IPS-18c (cell line): ENCODE data around the gene TMEM120A.

ENCODE experiments used
- H3K4me3 ChIP-seq: 2 replicates; pipeline ENCODE4 v1.7.0; 2013; ENCODE audit warnings: low read depth, mild to moderate bottlenecking, low read length, moderate library complexity; ENCODE audit not compliant: insufficient read depth
- H3K9me3 ChIP-seq: one replicate; pipeline ENCODE4 v1.6.1; 2013; ENCODE audit warnings: mild to moderate bottlenecking, low read length, moderate library complexity; ENCODE audit not compliant: control insufficient read depth, insufficient read depth

TMEM120A gene

DNA sequence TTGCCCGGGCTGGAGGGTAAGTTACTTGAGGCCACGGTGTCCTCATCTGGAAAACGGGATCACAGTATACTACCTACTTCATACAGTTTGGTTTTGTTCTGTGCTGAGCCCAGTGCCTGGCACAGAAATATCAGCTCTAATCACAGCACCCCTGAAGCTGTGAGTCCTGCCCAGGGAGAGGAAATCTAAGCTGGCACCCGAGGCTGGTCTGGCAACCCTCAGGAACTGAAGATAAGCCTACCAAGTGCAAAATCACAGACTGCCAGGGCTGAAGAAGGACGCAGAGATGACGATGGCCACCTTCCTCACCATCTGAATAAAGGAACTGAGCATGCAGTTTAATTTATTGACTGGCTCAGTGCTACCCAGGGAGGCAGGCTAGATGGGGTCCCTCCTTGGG lies 7.7 kb upstream of the TMEM120A start:
- no peak overlapping the region for H3K4me3 ChIP-seq
- H3K9me3 ChIP-seq, result no peaks in the 10 kb centered on the region

DNA sequence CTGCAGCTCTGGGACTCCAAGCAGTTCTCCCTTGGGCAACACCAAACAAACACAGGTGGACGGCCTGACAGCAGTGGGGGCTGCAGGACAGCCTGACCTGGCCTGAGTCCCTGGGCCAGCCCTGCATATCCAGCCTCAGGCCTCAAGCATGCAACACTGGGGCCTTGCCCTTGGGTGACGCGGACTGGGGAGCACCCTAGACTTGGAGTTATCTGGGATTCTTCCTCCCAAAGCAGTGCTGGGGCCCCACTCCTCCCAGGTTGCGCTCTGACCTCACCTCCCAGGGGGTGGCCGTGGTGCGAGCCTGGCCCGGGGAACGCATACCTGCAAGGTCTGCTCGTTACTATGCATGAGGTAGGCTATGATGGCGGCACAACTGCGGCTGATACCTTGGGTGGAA lies 6.2 kb upstream of the TMEM120A start:
- no peak overlapping the region for H3K4me3 ChIP-seq
- H3K9me3 ChIP-seq, result no peaks in the 10 kb centered on the region

DNA sequence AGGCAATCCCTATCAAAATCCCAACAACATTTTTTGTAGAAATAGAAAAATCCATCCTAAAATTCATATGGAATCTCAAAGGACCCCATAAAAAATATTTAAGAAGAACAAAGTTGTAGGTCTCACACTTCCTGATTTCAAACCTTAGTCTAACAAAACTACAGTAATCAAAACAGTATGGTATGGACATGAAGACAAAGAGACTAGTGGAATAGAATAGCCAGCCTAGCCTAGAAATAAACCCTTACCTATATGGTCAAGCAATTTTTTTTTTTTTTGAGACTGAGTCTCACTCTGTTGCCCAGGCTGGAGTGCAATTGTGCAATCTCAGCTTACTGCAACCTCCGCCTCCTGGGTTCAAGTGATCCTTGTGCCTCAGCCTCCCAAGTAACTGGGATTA lies 3.6 kb upstream of the TMEM120A start:
- no peak overlapping the region for H3K4me3 ChIP-seq
- no peaks in the 10 kb centered on the region for H3K9me3 ChIP-seq

DNA sequence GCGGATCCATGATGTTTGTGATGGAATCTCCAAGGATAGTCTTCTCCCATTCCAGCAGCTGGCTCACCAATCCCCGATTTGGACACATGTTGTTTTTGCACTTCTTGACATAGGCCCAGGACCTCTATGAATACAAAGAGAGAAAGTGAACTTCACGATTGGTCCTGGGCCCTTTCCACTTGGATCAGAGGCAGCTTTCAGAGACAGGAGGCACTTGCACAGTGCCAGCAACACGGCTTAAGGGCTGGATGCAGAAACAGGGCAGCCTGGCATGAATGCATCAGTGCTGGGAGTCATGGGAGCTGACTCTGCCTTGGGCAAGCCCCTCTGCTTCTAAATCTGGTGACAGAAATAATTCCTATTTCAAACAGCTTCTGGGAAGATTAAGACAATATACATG lies 2.1 kb upstream of the TMEM120A start:
- no peaks in the 10 kb centered on the region for H3K9me3 ChIP-seq
- no peak overlapping the region for H3K4me3 ChIP-seq

DNA sequence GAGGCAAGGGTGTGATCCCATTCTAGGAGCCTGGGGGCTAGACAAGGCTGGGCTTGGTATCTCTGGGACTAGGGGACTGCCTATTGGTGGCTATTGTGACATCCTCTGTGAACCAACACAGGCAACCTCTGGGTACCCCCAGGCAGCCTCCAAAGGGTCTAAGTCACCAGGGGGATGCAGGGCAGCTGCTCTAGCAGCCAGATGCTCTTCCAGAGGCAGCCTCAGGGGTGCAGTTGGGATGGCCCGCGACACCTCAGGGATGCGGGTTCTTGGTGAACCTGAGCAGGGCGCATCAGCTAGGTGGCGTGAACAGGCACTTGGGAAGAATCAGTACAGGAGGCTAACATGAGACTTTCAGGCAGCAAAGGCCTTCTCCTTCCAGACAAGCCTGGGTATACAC lies 1.6 kb upstream of the TMEM120A start:
- H3K9me3 ChIP-seq, result no peaks in the 10 kb centered on the region
- no peak overlapping the region for H3K4me3 ChIP-seq

DNA sequence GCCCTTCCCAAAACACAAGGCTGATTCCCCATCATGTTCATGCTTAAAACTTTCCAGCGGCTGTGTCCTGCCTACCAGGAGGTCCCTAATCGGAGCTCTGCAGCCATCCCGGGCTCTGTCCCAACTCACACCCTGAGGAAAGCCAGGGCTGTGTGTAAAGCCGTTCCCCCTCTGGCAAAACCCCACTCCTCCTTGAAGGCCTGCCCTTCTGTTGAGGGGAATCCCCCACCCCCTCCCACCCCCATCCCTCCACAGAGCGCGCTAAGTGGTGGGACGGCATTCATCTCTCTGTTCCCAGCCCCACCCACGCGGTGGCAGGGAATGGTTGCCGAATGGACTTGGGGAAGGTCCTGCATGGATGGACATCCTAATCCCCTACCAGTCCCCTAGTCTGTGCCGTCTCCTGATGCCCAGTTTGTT lies 667 bp upstream of the TMEM120A start:
- Histone ChIP-seq H3K4me3 (peak overlapping the region; percentile 49), H3K9me3 (no peaks in the 10 kb centered on the region)

DNA sequence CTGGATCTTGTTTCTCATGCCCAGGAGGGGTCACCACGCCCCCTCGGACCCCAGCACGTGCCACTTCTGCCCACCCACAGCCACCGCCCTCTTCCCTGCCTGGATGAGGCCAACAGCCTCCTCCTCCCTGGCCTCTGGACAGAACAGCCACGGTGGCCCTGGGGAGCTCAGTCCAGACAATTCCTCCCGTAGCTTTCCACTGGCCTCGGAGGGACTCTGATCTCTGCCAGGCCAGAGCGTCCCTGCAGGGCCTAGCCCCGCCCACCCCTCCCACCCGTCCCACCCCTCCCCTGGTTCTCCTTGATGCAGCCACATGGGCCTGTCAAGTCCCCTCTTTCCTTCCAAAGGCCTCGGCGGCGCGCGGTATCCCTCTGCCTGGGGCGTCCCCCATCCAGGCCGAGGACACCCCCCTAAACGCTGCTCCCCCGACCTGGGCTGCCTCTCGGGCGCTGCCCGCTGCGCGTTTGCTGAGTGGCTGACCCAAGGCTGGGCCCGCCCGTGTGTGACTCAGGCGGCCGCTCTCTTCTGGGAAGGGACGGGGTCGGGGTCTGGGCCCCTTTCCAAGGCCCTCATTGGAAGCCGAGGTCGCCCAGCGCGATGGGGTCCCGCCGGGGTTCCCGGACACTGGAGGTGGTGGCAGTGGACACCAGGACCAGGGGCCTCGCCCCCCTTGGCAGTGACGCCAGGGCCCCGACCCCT lies 557 bp downstream of the TMEM120A start:
- no peaks in the 10 kb centered on the region for H3K9me3 ChIP-seq

DNA sequence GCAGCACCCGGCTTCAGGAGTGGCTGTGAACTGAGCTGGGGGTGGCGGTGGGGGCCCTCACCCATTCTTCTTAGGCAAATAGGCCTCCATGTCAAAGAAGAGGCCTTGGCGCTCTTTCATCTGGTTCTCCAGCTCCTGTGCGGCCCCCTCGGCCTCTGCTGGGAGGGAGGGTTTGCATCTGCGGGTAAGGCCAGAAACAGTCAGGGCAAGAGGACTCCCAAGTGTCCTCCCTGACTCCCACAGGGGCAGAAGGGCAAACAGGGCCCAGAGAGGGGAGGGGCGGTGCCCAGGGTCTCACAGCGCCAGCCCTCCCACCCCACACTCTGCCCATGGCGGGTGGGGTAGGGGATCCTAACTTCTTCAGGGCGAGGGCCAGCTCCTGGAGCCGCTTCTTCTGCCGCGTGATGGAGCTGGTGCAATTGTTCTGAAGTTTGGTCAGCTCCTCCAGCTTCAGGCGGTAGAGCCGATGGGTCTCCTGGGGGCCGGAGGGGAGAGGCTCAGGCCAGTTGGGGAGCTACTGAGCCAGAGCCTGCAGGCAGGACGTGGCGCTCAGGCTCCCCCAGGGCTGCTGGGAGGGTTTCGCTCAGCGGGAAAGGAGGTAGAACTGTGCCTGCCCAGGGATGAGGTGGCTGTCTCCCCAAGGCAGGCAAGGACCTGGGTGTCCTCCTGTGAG lies 2.2 kb downstream of the TMEM120A start:
- no peaks in the 10 kb centered on the region for H3K9me3 ChIP-seq
- H3K4me3 ChIP-seq, result no peak overlapping the region

More for the DNA sequence above, 557 bp downstream of the TMEM120A start:
- peak overlapping the region; percentile 68 for H3K4me3 ChIP-seq

DNA sequence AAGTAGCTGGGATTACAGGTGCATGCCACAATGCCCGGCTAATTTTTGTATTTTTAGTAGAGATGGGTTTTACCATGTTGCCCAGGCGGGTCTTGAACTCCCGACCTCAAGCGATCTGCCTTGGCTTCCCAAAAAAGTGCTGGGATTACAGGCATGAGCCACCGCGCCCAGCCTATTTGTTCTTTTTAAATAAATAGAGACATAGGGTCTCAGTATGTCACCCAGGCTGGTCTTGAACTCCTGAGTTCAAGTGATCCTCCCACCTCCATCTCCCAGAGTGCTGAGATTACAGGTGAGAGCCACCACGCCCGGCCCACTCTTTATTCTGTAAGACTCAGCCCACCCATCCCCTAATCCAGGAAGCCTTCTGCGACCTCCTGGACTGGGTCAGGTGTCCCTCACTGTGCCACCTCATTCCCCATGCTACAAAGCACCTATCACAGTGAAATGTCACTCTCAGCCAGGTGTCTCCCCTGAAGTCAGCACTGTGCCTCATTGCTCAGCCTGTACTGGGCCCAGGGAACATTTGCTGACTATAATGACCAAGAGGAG lies 2.8 kb downstream of the TMEM120A start:
- H3K9me3 ChIP-seq, result no peaks in the 10 kb centered on the region
- H3K4me3 ChIP-seq, result no peak overlapping the region

DNA sequence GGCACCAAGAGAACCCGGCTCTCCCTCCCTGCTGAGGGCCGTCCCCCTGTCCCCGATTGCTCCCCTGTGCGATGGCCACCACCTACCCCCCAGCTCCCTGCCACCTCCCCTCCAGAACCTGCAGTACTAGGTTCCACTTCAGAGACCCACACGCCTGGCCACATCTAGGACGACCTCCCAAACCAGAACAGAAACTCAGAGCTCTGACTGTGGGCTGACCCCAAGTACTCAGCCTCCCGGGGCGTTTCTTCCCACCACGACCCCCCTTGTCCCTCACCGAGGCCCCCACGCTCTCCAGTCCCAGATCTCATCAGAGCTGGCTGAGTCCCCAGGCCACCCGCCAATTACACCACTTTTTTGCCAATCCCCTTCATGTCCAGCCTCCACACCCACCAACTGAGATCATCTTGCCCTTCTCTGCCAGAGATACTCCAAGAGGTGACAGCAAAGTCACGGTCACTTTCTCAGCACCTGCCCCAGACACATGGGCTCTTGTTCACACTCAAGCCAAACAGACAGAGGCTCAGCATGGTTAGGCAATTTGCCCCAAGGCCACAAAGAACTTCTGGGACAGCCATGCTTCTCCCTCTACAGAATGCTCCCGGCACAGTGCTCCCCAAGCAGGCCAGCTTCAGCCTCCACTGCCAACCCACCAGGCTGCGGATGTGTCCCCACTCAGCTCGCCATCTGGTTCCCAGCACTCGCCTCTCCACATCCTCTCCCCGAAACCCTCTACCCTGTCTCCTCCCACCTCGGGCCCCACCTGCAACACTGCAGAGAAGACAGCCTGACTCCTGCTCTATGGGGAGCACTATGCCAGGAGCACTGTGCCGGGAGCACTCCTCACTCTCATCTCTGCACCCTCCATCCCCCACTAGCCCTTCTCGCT lies 4.7 kb downstream of the TMEM120A start:
- H3K9me3 ChIP-seq, result no peaks in the 10 kb centered on the region
- no peak overlapping the region for H3K4me3 ChIP-seq

DNA sequence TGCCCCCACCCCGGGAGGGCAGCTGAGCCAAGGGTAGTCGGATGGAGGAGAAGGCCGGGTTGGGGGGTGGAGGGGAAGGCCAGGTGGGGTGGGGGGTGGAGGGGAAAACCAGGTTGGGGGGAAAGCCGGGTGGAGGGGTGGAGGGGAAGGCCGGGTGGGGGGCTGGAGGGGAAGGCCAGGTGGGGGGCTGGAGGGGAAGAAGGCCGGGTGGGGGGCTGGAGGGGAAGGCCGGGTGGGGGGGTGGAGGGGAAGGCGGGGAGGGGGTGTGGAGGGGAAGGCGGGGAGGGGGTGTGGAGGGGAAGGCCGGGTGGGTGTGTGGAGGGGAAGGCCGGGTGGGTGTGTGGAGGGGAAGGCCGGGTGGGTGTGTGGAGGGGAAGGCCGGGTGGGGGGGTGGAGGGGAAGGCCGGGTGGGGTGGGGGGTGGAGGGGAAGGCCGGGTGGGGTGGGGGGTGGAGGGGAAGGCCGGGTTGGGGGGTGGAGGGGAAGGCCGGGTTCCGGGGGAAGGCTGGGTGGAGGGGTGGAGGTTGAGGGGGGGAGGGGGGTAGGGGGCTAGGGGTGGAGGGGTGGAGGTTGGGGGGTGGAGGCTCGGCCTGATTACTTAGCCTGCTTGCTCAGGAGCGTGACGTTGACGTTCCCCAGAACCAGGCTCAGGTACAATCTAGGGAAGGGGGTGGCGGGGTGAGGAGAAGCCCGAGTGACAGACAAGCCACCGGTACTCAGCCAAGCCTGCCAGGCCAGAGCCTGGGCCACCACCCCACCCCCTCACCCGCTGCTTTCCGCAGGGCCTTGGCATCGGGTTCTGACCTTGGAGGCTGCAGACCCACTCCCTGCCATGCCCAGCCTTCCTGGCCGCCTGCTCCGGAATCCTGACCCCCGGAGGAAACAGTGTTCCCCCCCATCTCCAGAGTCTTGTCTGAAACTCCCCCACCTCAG lies 5.6 kb downstream of the TMEM120A start:
- no peaks in the 10 kb centered on the region for H3K9me3 ChIP-seq

DNA sequence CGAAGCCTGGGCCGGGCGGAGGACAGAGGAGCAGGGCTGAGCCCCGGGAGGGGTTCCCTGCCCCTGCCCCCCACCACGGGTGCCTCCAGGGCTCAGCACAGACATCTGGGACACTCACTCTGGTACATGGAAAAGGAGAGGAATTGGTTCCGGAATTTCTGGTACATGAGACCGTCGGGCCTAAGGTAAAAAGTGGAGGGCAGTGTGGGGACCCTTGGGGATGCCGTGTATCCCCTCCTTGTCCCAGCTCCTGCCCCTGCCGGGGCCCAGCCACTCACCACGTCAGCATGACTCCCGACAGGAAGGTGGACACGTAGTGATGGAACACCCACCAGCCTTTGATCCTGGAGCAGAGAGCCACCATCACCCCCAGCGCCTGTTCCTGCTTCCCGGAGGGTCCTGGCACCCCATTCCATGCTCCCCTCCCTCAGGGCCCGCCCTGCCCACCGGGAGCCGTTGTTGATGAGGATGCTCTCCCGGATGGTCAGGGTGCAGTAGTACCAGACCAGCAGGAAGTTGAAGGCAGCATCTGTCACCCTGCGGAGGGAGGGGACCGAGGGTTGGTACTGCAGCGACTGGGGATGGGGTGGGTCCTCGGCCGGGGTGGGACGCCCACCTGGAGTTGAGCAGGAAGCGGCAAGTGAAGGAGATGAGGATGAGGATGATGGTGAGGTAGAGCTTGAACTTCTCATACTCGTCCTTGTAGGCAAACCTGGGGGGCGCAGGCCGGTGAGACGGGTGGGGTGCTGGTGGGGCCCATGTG lies 6.4 kb downstream of the TMEM120A start:
- no peaks in the 10 kb centered on the region for H3K9me3 ChIP-seq
- H3K4me3 ChIP-seq, result no peak overlapping the region

More for the DNA sequence above, 5.6 kb downstream of the TMEM120A start:
- no peak overlapping the region for H3K4me3 ChIP-seq

DNA sequence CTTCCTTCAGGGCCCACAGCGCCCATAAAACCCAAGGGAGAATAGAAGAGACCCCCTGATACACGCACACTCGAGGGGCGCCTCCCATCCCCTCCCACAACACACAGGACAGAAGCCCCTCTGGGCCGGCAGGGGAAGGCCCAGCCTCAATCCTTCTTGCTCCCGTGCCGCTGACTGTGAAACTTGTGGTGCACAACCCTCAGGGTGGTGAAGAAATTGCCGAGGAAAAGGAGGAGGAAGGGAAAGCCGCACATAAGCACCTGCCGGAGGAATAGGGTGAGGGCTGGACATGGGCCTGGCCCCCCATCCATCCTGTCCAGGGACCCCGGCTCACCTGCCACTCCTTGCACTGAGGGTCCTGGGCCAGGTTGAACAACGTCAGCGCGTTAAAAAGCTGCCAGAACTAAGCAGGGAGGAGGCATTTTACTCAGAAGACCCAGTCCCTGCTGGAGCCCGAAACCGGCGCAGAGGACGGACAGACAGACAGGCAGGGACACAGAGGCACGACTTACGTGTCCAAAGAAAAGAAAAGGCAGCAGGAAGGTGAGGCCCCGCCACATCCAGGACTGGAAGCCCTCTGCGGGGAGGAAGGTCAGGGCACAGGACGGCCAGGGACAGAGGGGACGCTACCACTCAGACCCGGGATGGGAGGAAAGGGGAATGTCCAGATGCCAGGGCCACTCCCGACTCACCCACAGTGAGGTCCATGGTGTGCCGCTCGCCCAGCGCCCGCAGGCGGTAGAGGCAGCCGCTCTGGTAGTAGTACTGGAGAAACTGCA lies 7.2 kb downstream of the TMEM120A start:
- no peaks in the 10 kb centered on the region for H3K9me3 ChIP-seq

DNA sequence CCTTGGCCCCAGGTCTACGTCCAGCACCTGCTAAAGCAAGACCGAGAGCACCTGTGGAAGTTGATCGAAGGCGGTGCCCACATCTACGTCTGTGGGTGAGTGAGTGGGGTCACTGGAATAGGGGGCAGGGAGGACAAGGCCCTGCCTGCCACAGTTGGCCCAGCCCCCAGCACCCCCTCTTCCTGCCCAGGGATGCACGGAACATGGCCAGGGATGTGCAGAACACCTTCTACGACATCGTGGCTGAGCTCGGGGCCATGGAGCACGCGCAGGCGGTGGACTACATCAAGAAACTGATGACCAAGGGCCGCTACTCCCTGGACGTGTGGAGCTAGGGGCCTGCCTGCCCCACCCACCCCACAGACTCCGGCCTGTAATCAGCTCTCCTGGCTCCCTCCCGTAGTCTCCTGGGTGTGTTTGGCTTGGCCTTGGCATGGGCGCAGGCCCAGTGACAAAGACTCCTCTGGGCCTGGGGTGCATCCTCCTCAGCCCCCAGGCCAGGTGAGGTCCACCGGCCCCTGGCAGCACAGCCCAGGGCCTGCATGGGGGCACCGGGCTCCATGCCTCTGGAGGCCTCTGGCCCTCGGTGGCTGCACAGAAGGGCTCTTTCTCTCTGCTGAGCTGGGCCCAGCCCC lies 8.1 kb downstream of the TMEM120A start:
- H3K4me3 ChIP-seq, result no peak overlapping the region
- no peaks in the 10 kb centered on the region for H3K9me3 ChIP-seq

More for the DNA sequence above, 7.2 kb downstream of the TMEM120A start:
- no peak overlapping the region for H3K4me3 ChIP-seq
